GM12873 (cell line): ENCODE results near the gene ABCA7.

ENCODE experiments used
- TF ChIP-seq, protein P1 (sequence below): IDR thresholded peaks from 2 replicates; pipeline ENCODE4 v1.5.1; 2012; ENCODE audit warnings: low read depth, mild to moderate bottlenecking, moderate library complexity, low read length, control low read depth; ENCODE audit not compliant: insufficient read depth; ENCODE audit errors: missing control alignments

Gene ABCA7, protein sequence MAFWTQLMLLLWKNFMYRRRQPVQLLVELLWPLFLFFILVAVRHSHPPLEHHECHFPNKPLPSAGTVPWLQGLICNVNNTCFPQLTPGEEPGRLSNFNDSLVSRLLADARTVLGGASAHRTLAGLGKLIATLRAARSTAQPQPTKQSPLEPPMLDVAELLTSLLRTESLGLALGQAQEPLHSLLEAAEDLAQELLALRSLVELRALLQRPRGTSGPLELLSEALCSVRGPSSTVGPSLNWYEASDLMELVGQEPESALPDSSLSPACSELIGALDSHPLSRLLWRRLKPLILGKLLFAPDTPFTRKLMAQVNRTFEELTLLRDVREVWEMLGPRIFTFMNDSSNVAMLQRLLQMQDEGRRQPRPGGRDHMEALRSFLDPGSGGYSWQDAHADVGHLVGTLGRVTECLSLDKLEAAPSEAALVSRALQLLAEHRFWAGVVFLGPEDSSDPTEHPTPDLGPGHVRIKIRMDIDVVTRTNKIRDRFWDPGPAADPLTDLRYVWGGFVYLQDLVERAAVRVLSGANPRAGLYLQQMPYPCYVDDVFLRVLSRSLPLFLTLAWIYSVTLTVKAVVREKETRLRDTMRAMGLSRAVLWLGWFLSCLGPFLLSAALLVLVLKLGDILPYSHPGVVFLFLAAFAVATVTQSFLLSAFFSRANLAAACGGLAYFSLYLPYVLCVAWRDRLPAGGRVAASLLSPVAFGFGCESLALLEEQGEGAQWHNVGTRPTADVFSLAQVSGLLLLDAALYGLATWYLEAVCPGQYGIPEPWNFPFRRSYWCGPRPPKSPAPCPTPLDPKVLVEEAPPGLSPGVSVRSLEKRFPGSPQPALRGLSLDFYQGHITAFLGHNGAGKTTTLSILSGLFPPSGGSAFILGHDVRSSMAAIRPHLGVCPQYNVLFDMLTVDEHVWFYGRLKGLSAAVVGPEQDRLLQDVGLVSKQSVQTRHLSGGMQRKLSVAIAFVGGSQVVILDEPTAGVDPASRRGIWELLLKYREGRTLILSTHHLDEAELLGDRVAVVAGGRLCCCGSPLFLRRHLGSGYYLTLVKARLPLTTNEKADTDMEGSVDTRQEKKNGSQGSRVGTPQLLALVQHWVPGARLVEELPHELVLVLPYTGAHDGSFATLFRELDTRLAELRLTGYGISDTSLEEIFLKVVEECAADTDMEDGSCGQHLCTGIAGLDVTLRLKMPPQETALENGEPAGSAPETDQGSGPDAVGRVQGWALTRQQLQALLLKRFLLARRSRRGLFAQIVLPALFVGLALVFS (N-terminal part only)

DNA sequence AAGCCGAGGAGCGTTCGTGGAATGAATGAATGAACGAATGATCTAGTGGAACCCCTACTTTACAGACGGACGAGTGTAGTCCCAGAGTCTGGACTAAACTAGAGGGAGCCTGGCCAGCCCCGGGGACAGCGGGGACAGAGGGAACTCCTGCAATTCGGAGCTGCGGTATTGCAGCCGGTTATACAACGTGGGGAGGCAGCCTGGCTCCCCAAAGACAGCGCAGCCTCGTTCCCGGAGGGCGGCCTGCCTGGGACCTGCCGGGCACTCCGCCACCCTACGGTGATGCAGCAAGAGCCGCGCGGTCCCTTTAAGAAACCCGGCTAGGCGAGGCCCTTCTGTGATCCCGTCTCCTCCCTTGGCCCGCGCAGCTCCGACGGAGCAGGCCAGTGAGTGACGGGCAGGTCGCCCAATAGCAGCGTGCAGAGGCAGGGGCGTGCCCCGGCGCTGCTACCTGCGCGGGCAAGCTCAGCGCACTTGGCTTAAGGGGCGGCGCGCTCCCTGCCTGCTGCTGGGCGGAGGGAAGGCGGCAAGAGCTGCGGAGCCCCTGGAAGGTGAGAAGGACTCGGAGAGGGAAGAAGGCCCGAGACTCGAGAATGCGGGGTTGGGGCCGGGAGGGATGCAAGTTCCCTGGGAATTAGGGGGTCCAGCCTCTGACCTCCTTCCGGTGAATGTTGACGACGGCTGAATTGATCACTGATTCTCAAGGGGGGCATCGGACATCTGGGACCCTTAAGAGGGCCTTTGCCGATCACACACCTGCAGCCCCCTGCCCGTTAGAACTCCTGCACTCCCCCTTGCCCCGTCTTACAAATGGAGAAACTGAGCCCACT is at the start of gene ABCA7:
ABCA7 (plus strand) TSS at position 462 of the 830 bp plus-strand sequence. CDS start 1,255 bp downstream, outside the sequence.
- TF ChIP-seq, protein P1, sequence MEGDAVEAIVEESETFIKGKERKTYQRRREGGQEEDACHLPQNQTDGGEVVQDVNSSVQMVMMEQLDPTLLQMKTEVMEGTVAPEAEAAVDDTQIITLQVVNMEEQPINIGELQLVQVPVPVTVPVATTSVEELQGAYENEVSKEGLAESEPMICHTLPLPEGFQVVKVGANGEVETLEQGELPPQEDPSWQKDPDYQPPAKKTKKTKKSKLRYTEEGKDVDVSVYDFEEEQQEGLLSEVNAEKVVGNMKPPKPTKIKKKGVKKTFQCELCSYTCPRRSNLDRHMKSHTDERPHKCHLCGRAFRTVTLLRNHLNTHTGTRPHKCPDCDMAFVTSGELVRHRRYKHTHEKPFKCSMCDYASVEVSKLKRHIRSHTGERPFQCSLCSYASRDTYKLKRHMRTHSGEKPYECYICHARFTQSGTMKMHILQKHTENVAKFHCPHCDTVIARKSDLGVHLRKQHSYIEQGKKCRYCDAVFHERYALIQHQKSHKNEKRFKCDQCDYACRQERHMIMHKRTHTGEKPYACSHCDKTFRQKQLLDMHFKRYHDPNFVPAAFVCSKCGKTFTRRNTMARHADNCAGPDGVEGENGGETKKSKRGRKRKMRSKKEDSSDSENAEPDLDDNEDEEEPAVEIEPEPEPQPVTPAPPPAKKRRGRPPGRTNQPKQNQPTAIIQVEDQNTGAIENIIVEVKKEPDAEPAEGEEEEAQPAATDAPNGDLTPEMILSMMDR: no peak

DNA sequence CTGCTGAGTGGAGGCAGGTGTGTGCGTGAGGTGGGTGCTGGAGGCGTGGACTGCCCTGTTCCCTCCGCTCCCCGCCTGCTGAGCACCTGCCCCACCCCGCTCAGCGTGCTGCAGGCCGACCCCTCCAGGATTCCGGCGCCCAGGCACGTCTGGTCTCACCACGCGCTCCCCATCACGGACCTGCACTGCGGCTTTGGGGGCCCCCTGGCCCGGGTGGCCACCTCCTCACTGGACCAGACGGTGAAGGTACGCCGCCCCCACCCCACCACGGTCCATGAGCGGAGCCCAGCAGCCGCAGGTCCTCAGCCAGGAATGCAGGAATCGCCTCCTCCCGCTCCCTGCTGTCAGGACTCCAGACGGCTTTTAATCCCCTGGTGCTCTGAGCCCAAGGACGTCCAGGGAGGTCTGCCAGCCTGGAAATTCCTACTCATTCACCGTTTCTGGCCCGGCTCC is 49.8 kb upstream of the ABCA7 start:
- TF ChIP-seq, protein P1: no peak

DNA sequence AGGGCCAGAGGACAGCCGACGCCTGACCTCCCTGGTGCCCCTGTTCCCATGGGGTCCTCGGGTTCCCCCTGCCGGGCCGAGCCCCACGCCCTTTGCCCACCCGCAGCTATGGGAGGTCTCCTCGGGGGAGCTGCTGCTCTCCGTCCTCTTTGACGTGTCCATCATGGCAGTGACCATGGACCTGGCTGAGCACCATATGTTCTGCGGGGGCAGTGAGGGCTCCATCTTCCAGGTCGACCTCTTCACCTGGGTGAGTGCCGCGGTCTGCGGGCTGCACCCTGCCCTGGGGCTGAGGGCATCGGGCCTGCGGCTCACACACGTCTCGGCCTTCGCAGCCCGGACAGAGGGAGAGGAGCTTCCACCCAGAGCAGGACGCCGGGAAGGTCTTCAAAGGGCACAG is 49.2 kb upstream of the ABCA7 start:
- TF ChIP-seq, protein P1: no peak

DNA sequence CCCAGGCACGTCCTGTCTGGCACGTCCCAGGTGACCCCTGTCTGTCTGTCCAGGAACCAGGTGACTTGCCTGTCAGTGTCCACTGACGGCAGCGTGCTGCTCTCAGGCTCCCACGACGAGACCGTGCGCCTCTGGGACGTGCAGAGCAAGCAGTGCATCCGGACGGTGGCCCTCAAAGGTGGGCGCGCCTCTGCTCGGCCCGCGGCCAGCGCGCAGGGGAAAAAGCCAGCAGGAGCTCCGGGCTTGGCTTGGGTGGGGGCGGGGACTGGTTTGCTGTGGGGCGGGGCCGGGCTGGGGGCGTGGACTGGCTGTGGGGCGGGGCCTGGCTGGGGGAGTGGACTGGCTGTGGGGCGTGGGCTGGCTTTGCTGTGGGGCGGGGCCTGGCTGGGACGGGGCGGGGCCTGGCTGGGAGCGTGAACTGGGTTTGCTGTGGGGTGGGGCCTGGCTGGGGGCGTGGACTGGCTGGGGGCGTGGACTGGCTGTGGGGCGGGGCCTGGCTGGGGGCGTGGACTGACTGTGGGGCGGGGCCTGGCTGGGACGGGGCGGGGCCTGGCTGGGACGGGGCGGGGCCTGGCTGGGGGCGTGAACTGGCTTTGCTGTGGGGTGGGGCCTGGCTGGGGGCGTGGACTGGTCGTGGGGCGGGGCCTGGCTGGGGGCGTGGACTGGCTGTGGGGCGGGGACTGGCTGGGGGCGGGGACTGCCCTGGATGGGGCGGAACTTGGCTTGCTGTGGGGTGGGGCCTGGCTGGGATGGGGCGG is 48.6 kb upstream of the ABCA7 start:
- TF ChIP-seq, protein P1: no peak

DNA sequence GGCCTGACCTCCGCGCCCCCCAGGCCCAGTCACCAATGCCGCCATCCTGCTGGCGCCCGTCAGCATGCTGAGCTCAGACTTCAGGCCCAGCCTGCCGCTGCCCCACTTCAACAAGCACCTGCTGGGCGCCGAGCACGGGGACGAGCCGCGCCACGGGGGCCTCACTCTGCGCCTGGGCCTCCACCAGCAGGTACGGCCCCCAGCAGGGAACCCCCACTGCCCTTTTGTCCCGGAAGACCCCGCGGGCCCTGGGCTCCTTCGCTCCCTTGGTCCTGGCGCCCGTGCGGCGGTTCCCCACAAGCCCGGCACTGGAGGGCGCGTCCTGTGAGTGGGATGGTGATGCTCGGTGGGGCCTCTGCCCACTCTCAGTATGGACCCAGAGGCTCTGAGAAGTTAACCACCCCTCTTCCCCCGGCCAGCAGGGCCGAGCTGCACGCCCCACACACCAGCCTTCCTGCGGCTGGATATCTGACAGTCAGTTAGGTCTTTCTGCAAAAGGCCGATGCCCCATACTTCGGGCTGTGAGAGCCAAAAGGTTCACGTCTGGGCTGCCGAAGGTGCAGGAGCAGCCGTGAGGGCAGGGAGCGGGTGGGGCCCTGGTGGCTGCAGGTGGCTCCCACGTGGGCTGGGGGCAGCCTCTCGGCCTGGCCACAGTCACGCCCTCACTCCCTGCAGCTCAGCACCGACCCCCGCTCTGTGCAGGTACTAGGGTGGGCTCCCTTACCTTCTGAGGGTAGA is 47.8 kb upstream of the ABCA7 start:
- TF ChIP-seq, protein P1: no peak

DNA sequence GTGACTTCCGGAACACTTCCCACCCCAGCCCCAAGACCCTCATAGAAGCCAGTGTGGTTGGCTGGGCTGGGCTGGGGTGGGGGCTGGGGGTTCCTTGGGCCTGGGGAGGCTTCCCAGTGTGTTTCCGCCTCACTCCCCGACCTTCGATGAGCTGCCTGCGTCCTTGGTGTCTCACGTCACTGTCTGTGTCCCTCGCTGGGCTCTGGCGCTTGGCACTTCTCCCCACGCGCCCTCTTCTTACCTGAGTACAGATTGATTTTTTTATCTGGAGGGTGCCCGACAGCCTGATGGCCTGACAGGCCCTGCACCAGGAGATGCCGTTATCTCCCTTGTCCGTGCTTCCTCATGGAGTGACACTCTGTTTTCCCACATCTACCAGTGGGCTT is 47.2 kb upstream of the ABCA7 start:
- TF ChIP-seq, protein P1: no peak
